ENCODE data around the gene REXO4. TPM values are rescaled to one million over a fixed set of nuclear protein-coding genes. Genes with fewer than 3 reads are reported as not detected.

Gene REXO4
- total and polyA plus RNA-seq, 10 of the 15 experiments (the other 5 are each of a cell fraction or from before 2014, with no cell fraction given) = 2.7 to 43.9 (median 30.5) TPM

DNA sequence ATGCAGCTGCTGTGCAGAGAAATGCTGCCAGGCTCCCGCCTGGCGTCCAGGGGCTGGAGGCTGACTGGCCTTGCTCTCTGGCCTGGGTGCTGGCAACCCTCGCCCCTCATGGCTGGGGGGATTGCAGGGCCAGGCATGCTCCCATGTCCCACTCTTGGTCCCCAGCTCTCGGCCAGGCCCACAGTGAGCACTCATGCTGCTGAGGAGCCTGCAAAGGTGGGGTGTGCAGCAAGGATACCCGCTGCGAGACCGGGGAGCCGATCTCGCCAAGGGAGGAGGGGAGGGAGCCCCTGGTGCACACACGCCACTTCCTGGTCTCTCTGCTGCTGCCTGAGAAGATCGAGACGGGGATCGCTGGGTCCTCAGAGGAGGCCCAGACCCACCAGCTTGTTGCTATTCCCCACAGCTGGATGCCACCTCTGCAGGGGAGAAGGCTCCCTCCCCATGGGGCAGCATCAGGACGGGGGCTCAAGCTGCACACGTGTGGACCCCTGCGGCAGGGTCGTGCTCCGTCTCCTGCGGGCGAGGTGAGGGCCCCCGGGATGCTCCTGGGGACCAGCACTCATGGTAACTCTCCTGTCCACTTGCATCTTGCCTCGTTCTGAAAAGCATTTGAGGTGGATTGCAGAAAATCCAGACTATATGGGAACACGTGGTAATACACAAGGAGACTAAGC is 27.6 kb upstream of the REXO4 start:
- ChIA-PET RAD21 (ENCODE audit: unreplicated experiment) (no interaction called here), POLR2A (no interaction called here), SMC1A (ENCODE audit: uncharacterized antibody, unreplicated experiment) (no interaction called here), CTCF (interaction anchor here (0.5 kb wide), 1 partner anchor 444 kb away, joined by 3 read pairs; no protein-coding TSS in a partner anchor)
- DNase-seq (ENCODE audit: low read depth, low spot score) (no peak), ATAC-seq (no peak), FAIRE-seq (no peak)
- in situ Hi-C loops (cut with MboI) (no loop called here), intact Hi-C loops (cut with micrococcal nuclease; ENCODE audit: unreplicated experiment) (no loop called here)
- H3K36me3 ChIP-seq (ENCODE audit: control insufficient read depth in 2 of 2, insufficient read depth in 2 of 2, low read length in 1 of 2) = no peaks in the 10 kb centered on the region
- no peak for TF ChIP-seq JUNB (IDR thresholded peaks at IDR 0.05)
- no peak for TF ChIP-seq TCF7 (IDR thresholded peaks at IDR 0.05; ENCODE audit: borderline replicate concordance)
- peaks cover 0 to 2% of the 10 kb centered on the region in 2 experiments; a peak in 3 of 4 replicates for H3K27me3 ChIP-seq (replicated peaks in 1 of 2; ENCODE audit: control insufficient read depth in 2 of 2, insufficient read depth in 2 of 2, low read length in 1 of 2)
- 43% methylated on average over 23 of the region's 23 CpGs for WGBS (ENCODE audit: insufficient coverage, insufficient replicate concordance, low lambda C conversion rate, missing lambda C conversion rate)
- H3K4me1 ChIP-seq (ENCODE audit: control insufficient read depth, insufficient read depth, low read length) = peaks cover 4% of the 10 kb centered on the region; the same call in 1 of the 2 replicates
- H3K9ac ChIP-seq (ENCODE audit: control insufficient read depth, insufficient read depth, low read length) = no peak overlapping the region
- H3K4me2 ChIP-seq (ENCODE audit: control insufficient read depth, insufficient read depth) = no peak overlapping the region
- no peak overlapping the region for H2AFZ ChIP-seq (ENCODE audit: control insufficient read depth, low read depth, low read length)
- no peaks in the 10 kb centered on the region for H4K20me1 ChIP-seq (ENCODE audit: control insufficient read depth, insufficient read depth)
- no peak overlapping the region for H3K27ac ChIP-seq (ENCODE audit: control insufficient read depth, insufficient read depth)
- no TSS peak for BruUV-seq (replicated peaks)
- no peak overlapping the region for H3K4me3 ChIP-seq
- no peaks in the 10 kb centered on the region for H3K9me3 ChIP-seq (replicated peaks; ENCODE audit: control insufficient read depth, insufficient read depth, low read length)
- H3K79me2 ChIP-seq (ENCODE audit: control insufficient read depth, insufficient read depth, low read length) = no peaks in the 10 kb centered on the region

DNA sequence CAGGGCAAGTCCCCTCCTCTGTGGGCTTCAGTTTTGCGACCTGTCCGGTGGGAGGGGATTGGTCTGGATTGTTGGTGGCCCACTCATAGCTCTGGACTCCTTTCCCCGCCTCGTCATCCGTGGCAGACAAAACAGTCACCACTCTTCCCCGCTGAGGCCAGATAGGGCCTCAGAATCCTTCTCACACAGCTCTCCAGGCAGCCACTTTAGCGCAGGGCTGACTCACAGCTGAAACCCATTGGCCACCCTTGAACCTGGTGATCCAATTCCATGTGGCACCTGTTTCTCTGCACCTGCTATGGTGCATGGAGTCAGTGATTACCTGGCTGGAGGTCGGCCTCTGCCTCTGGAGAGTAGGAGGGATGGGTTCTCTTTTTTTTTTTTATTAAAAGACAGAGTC is 26.2 kb upstream of the REXO4 start:
- in situ Hi-C loops (cut with MboI) = no loop called here

More for the DNA sequence above, 26.2 kb upstream of the REXO4 start:
- Histone ChIP-seq H3K9ac (ENCODE audit: control insufficient read depth, insufficient read depth, low read length) (no peak overlapping the region), H3K4me3 (no peak overlapping the region), H3K27me3 (replicated peaks in 1 of 2; ENCODE audit: control insufficient read depth in 2 of 2, insufficient read depth in 2 of 2, low read length in 1 of 2) (peaks cover 0 to 2% of the 10 kb centered on the region in 2 experiments; a peak in 2 of 4 replicates), H3K36me3 (ENCODE audit: control insufficient read depth in 2 of 2, insufficient read depth in 2 of 2, low read length in 1 of 2) (no peaks in the 10 kb centered on the region), H4K20me1 (ENCODE audit: control insufficient read depth, insufficient read depth) (no peaks in the 10 kb centered on the region), H3K27ac (ENCODE audit: control insufficient read depth, insufficient read depth) (no peak overlapping the region), H3K4me2 (ENCODE audit: control insufficient read depth, insufficient read depth) (no peak overlapping the region), H3K79me2 (ENCODE audit: control insufficient read depth, insufficient read depth, low read length) (no peaks in the 10 kb centered on the region), H2AFZ (ENCODE audit: control insufficient read depth, low read depth, low read length) (no peak overlapping the region), H3K4me1 (ENCODE audit: control insufficient read depth, insufficient read depth, low read length) (peaks cover 4% of the 10 kb centered on the region; the same call in 1 of the 2 replicates), H3K9me3 (replicated peaks; ENCODE audit: control insufficient read depth, insufficient read depth, low read length) (no peaks in the 10 kb centered on the region)
- ChIA-PET POLR2A (no interaction called here), CTCF (interaction anchor here (0.6 kb wide), 1 partner anchor 669 kb away, joined by 3 read pairs; no protein-coding TSS in a partner anchor), RAD21 (ENCODE audit: unreplicated experiment) (no interaction called here), SMC1A (ENCODE audit: uncharacterized antibody, unreplicated experiment) (no interaction called here)
- FAIRE-seq (no peak), ATAC-seq (no peak), DNase-seq (ENCODE audit: low read depth, low spot score) (no peak)
- intact Hi-C loops (cut with micrococcal nuclease; ENCODE audit: unreplicated experiment) = no loop called here
- 24% methylated on average over 8 of the region's 8 CpGs for WGBS (ENCODE audit: insufficient coverage, insufficient replicate concordance, low lambda C conversion rate, missing lambda C conversion rate)
- no TSS peak for BruUV-seq (replicated peaks)
- no peak for TF ChIP-seq CREM (IDR thresholded peaks at IDR 0.05; ENCODE audit: low read depth)
- no peak for TF ChIP-seq PAX8 (IDR thresholded peaks at IDR 0.05)
- no peak for TF ChIP-seq TCF7 (IDR thresholded peaks at IDR 0.05; ENCODE audit: borderline replicate concordance)
- no peak for TF ChIP-seq IRF4 (IDR thresholded peaks at IDR 0.05; ENCODE audit: low read depth, low read length)

Measured in GM12878 (cell line).